Transverse colon (tissue), 4 donors: ENCODE results near the gene ZBTB20. TPM values are rescaled to one million over a fixed set of nuclear protein-coding genes. Genes with fewer than 3 reads are reported as not detected.

Experiments
- DNase-seq: peaks from one replicate; pipeline ENCODE4 v3.0.0-alpha.2; 2019
- H3K27ac ChIP-seq, 4 donors: fragments of 200-600 bp; sonication (generic); 2 replicates each; pipeline ENCODE4 v1.5.1; 2016 to 2018; ENCODE audit warnings: inconsistent platforms in 4 of 4
- H3K27me3 ChIP-seq: fragments of 200-600 bp; sonication (generic); 2 replicates; pipeline ENCODE4 v1.5.1; 2017; ENCODE audit warnings: inconsistent platforms
- H3K36me3 ChIP-seq, 4 donors: fragments of 200-600 bp; sonication (generic); 2 replicates each; pipeline ENCODE4 v1.5.1; 2017 to 2019; ENCODE audit warnings: inconsistent platforms in 4 of 4
- H3K4me1 ChIP-seq, 4 donors: fragments of 200-600 bp; sonication (generic); 2 replicates each; pipeline ENCODE4 v1.5.1; 2017 to 2020; ENCODE audit warnings: inconsistent platforms in 4 of 4
- H3K4me3 ChIP-seq, 4 donors: fragments of 200-600 bp; sonication (generic); 1 replicate in 1 of 4; 2 replicates in 3 of 4; pipeline versions ENCODE4 v1.5.1 to v1.6.1; 2017 to 2019; ENCODE audit warnings: inconsistent platforms in 4 of 4
- H3K9me3 ChIP-seq, 2 donors: fragments of 200-600 bp; sonication (generic); 2 replicates each; pipeline ENCODE4 v1.5.1; 2017 to 2019; ENCODE audit warnings: inconsistent platforms in 2 of 2
- CTCF ChIP-seq, 5 experiments: fragments of 200-600 bp in 3 of 5; fragments of 450-650 bp in 2 of 5; sonication (generic) in 3 of 5; IDR thresholded peaks; 1 replicate in 2 of 5; 2 replicates in 3 of 5; pipeline ENCODE4 v1.5.1; 2016 to 2017; ENCODE audit warnings: antibody characterized with exemption in 5 of 5, inconsistent platforms in 3 of 5, mild to moderate bottlenecking in 2 of 5, moderate library complexity in 1 of 5
- EP300 ChIP-seq: sonication (generic); formaldehyde crosslinking; IDR thresholded peaks from one replicate; pipeline ENCODE4 v1.6.1; 2017; ENCODE audit warnings: antibody characterized with exemption, low read depth
- POLR2A ChIP-seq: fragments of 450-650 bp; IDR thresholded peaks from one replicate; pipeline ENCODE4 v1.6.1; 2016; ENCODE audit warnings: antibody characterized with exemption, mild to moderate bottlenecking, moderate library complexity
- POLR2AphosphoS5 ChIP-seq, 3 donors: sonication (generic); formaldehyde crosslinking; IDR thresholded peaks; one replicate each; pipeline ENCODE4 v1.6.1; 2016; ENCODE audit warnings: antibody characterized with exemption in 3 of 3
- WGBS, 2 donors: methylation state at CpG; one replicate each; pipeline ENCODE4 v1.1.5; 2018; ENCODE audit warnings: low coverage in 1 of 2; 5-methylcytosine and 5-hydroxymethylcytosine counted together
- in situ Hi-C, 4 donors: fragments of 200-750 bp; cut with MboI; loops; one replicate each; pipeline versions ENCODE4 v1.15.0 to v1.15.1; 2017; ENCODE audit warnings: low sequenced_read_pairs in 3 of 4, low pct_ligation_motif_present in 1 of 4, low pct_unique_long_range_greater_than_20kb in 1 of 4
- intact Hi-C: fragments of 100-400 bp; cut with DNase I; formaldehyde crosslinking; loops from one replicate; pipeline ENCODE4 v1.15.1; 2023; ENCODE audit warnings: low total_unique reads
- total RNA-seq, 4 donors: library from RNA; depleted of rRNA; stranded (reverse); fragments of >200 nt; gene quantifications; one replicate each; pipeline ENCODE4 v1.1.0, GENCODE V29; 2016

ZBTB20 gene
- total RNA-seq, 4 donors from 2014 or later, result 44.6 to 50.5 (median 46.4) TPM

GRCh38 chr3:114852966-114853365, 294.1 kb downstream of the ZBTB20 start:
- in situ Hi-C loops (no loop called here), intact Hi-C loops (no loop called here)
- no peak overlapping the region for H3K27ac ChIP-seq
- no peak overlapping the region for H3K4me3 ChIP-seq
- no peak for TF ChIP-seq POLR2AphosphoS5 (IDR thresholded peaks at IDR 0.05)
- no peak for TF ChIP-seq CTCF (IDR thresholded peaks at IDR 0.05)
- no peak for TF ChIP-seq EP300
- TF ChIP-seq POLR2A, result no peak
- H3K27me3 ChIP-seq, result no peaks in the 10 kb centered on the region
- 84 to 94% methylated on average over 2 to 3 of the region's 3 CpGs for WGBS, 2 donors
- no peak for DNase-seq
- no peaks in the 10 kb centered on the region for H3K9me3 ChIP-seq
- no peaks in the 10 kb centered on the region for H3K36me3 ChIP-seq
- peaks cover 0 to 21% (median 4%) of the 10 kb centered on the region in 4 donors for H3K4me1 ChIP-seq

GRCh38 chr3:114850898-114851297, 296.2 kb downstream of the ZBTB20 start:
- H3K27ac ChIP-seq, result no peak overlapping the region
- in situ Hi-C loops, result no loop called here
- H3K9me3 ChIP-seq, result no peaks in the 10 kb centered on the region
- no peaks in the 10 kb centered on the region for H3K27me3 ChIP-seq
- H3K4me3 ChIP-seq, result no peak overlapping the region
- WGBS, 2 donors, result 67 to 68% methylated on average over 1 of the region's 1 CpG
- no peaks in the 10 kb centered on the region for H3K36me3 ChIP-seq
- intact Hi-C loops, result no loop called here
- TF ChIP-seq POLR2A (no peak), POLR2AphosphoS5 (IDR thresholded peaks at IDR 0.05) (no peak), CTCF (IDR thresholded peaks at IDR 0.05) (no peak), EP300 (no peak)
- DNase-seq, result no peak
- H3K4me1 ChIP-seq, result peaks cover 0 to 22% (median 7%) of the 10 kb centered on the region in 4 donors

- TF ChIP-seq POLR2A, result no peak
- no peak for TF ChIP-seq CTCF (IDR thresholded peaks at IDR 0.05)
- no peak for TF ChIP-seq POLR2AphosphoS5 (IDR thresholded peaks at IDR 0.05)
- TF ChIP-seq EP300, result no peak
Observed at GRCh38 chr3:114848643-114849350, 298.3 kb downstream of the ZBTB20 start.

GRCh38 chr3:114848082-114848481, 299.0 kb downstream of the ZBTB20 start:
- DNase-seq, result no peak
- in situ Hi-C loops, result loop anchor here in 3 of 4 donors (25.0 kb wide), 2 partner anchors 239 to 839 kb away; no protein-coding TSS in a partner anchor
- H3K27me3 ChIP-seq, result no peaks in the 10 kb centered on the region
- intact Hi-C loops, result no loop called here
- H3K36me3 ChIP-seq, result no peaks in the 10 kb centered on the region
- no peaks in the 10 kb centered on the region for H3K9me3 ChIP-seq
- TF ChIP-seq CTCF (IDR thresholded peaks at IDR 0.05) (no peak), POLR2AphosphoS5 (IDR thresholded peaks at IDR 0.05) (no peak), POLR2A (no peak), EP300 (no peak)
- H3K27ac ChIP-seq, result peak overlapping the region in 2 of 4 donors; percentile 8 to 28
- no peak overlapping the region for H3K4me3 ChIP-seq
- 68 to 79% methylated on average over 5 to 7 of the region's 7 CpGs for WGBS, 2 donors
- peaks cover 0 to 19% (median 7%) of the 10 kb centered on the region in 4 donors for H3K4me1 ChIP-seq

More at GRCh38 chr3:114848643-114849350, 298.3 kb downstream of the ZBTB20 start:
- Histone ChIP-seq H3K27me3 (no peaks in the 10 kb centered on the region), H3K9me3 (no peaks in the 10 kb centered on the region), H3K36me3 (no peaks in the 10 kb centered on the region), H3K27ac (peak overlapping the region in 2 of 4 donors; percentile 8 to 28), H3K4me3 (no peak overlapping the region), H3K4me1 (peaks cover 0 to 19% (median 7%) of the 10 kb centered on the region in 4 donors)
- WGBS, 2 donors, result 92 to 100% methylated on average over 3 of the region's 3 CpGs
- intact Hi-C loops (no loop called here), in situ Hi-C loops (loop anchor here in 3 of 4 donors (25.0 kb wide), 2 partner anchors 239 to 839 kb away; no protein-coding TSS in a partner anchor)
- no peak for DNase-seq
